HS-27A (cell line): ENCODE data around the gene FAT2.

Source experiments
- DNase-seq: peaks from one replicate; pipeline ENCODE4 v3.0.0-alpha.2; 2012; ENCODE audit warnings: low read depth, missing footprints

The FAT2 gene

GRCh38 chr5:151553130-151553670, 37.9 kb downstream of the FAT2 start:
- DNase-seq: no peak

- no peak for DNase-seq
Observed at GRCh38 chr5:151551985-151552384, 39.1 kb downstream of the FAT2 start.

GRCh38 chr5:151550146-151550545, 41.0 kb downstream of the FAT2 start:
- no peak for DNase-seq

GRCh38 chr5:151549713-151550112, 41.4 kb downstream of the FAT2 start:
- DNase-seq: no peak

GRCh38 chr5:151547364-151547763, 43.8 kb downstream of the FAT2 start:
- no peak for DNase-seq

- DNase-seq: no peak
Observed at GRCh38 chr5:151541571-151541970, 49.6 kb downstream of the FAT2 start.
